ENCODE results near the gene SS18L1.

The SS18L1 gene

DNA sequence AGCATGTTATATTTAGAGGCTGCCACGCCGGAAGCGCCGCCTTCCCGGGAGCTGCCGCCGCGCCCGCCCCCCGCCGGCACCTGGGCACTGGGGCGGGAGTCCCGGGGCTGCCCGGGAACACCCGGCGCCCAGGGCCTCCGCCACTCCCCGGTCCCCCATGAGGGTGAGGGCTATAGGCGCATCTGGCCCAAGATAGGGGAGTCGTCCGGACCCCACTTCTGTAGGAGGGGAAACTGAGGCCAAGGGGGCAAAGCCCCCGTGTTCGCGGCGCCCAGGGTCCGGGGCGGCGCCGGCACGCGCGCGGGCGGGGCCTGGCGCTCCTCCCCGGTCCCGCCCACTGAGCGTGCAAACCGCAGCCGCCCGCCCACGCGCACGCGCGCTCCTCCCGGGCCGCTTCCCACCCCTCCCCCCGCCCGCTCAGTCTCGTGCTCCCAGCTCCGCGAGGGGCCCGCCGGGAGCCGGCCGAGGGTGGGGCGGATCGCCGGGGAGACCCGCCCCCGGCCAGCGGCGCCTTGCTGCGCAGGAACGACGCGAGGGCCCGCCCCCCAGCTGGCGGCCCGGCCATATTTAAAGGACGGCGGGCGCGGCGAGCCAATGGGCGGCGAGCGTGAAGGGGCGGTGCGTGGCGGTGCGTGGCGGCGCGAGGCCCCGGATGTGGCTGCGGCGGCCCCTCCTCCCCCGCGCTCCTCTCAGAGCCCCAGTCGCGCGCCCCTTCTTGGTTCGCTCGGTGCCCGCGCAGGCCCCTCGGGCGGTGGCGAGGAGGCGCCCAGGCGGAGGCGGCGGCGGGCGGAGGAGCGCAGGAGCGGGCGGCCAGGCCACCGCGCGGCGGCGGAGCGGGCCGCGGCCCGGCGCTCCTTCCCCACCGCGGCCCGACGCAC lies 21.6 kb upstream of the SS18L1 start, which contains the start of gene LSM14B:
TSS of gene LSM14B (plus strand) at position 700 of the 878 bp plus-strand sequence. CDS start 192 bp downstream, outside the sequence.
- H3K9ac ChIP-seq, result peak within 1 kb of the TSS; percentile 59
- peak within 1 kb of the TSS; percentile 93 for H3K4me2 ChIP-seq
- peaks cover 34% of the 10 kb centered on the region; the same call in 1 of the 2 replicates for H3K27me3 ChIP-seq (ENCODE audit: insufficient read depth, low read depth)
- peaks cover 11% of the 10 kb centered on the region for H3K4me1 ChIP-seq (ENCODE audit: low read depth, poor library complexity, severe bottlenecking)
- H3K27ac ChIP-seq, result peak within 1 kb of the TSS; percentile 54
- H3K4me3 ChIP-seq (IDR thresholded peaks at IDR 0.05; ENCODE audit: insufficient read depth, low read depth, low read length), result no peak within 1 kb of the TSS
- H3K36me3 ChIP-seq (ENCODE audit: insufficient read depth), result peaks cover 6% of the 10 kb centered on the region; the same call in 1 of the 2 replicates
- TF ChIP-seq, protein P1, sequence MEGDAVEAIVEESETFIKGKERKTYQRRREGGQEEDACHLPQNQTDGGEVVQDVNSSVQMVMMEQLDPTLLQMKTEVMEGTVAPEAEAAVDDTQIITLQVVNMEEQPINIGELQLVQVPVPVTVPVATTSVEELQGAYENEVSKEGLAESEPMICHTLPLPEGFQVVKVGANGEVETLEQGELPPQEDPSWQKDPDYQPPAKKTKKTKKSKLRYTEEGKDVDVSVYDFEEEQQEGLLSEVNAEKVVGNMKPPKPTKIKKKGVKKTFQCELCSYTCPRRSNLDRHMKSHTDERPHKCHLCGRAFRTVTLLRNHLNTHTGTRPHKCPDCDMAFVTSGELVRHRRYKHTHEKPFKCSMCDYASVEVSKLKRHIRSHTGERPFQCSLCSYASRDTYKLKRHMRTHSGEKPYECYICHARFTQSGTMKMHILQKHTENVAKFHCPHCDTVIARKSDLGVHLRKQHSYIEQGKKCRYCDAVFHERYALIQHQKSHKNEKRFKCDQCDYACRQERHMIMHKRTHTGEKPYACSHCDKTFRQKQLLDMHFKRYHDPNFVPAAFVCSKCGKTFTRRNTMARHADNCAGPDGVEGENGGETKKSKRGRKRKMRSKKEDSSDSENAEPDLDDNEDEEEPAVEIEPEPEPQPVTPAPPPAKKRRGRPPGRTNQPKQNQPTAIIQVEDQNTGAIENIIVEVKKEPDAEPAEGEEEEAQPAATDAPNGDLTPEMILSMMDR (conservative IDR thresholded peaks at IDR 0.05; ENCODE audit: low read depth, low read length), result no peak
- 0 out of 2 replicates have a peak, but pooled peaks cover 5% of the 10 kb centered on the region for H4K20me1 ChIP-seq (ENCODE audit: insufficient read depth)
- H2AFZ ChIP-seq (ENCODE audit: low read depth), result peak within 1 kb of the TSS; percentile 74
- H3K79me2 ChIP-seq (ENCODE audit: insufficient read depth, low read depth), result peaks cover 21% of the 10 kb centered on the region

DNA sequence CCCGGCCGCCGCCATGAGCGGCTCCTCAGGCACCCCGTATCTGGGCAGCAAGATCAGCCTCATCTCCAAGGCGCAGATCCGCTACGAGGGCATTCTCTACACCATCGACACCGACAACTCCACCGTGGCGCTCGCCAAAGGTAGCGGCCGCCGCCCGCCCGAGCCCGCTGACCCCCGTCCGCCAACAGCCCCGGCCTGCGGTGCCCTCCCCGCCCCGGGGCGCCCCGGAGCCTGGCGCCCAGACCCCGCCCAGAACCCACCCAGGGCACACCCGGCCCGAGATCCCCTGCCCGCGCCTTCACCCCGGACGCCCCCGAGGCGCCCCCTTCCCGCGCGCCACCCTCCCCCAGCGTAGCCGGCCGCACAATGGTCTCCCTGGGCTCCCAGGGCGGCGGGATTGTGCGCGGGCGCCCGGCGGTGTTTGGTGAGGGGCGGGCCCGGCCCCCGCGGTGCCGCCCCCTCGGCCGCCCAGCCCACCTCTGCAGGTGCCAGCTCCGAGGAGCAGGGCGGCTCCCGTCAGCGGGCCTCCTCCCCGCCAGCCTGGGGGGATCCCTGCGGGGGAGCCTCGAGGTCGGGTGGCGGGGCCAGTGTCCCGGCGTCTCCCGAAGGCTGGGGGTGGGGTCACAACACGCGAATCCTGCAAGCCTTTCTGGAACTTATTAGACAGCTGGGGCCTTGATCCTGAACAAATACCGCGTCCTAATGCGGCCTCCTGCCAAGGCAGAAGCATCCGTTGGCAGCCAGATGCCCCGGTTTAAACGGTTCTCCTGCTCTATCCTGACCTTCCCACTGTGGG lies 20.7 kb upstream of the SS18L1 start:
- H2AFZ ChIP-seq (ENCODE audit: low read depth), result peak overlapping the region; percentile 48; the same call in 1 of the 2 replicates
- H3K27ac ChIP-seq, result no peak overlapping the region
- peaks cover 26% of the 10 kb centered on the region; the same call in 1 of the 2 replicates for H3K27me3 ChIP-seq (ENCODE audit: insufficient read depth, low read depth)
- H3K36me3 ChIP-seq (ENCODE audit: insufficient read depth), result peaks cover 6% of the 10 kb centered on the region; the same call in 1 of the 2 replicates
- peaks cover 21% of the 10 kb centered on the region for H3K79me2 ChIP-seq (ENCODE audit: insufficient read depth, low read depth)
- 0 out of 2 replicates have a peak, but pooled peaks cover 5% of the 10 kb centered on the region for H4K20me1 ChIP-seq (ENCODE audit: insufficient read depth)
- peaks cover 11% of the 10 kb centered on the region for H3K4me1 ChIP-seq (ENCODE audit: low read depth, poor library complexity, severe bottlenecking)
- TF ChIP-seq, protein P1 (conservative IDR thresholded peaks at IDR 0.05; ENCODE audit: low read depth, low read length), result no peak
- H3K9ac ChIP-seq, result no peak overlapping the region
- peak overlapping the region; percentile 93 for H3K4me2 ChIP-seq
- no peak overlapping the region for H3K4me3 ChIP-seq (IDR thresholded peaks at IDR 0.05; ENCODE audit: insufficient read depth, low read depth, low read length)

DNA sequence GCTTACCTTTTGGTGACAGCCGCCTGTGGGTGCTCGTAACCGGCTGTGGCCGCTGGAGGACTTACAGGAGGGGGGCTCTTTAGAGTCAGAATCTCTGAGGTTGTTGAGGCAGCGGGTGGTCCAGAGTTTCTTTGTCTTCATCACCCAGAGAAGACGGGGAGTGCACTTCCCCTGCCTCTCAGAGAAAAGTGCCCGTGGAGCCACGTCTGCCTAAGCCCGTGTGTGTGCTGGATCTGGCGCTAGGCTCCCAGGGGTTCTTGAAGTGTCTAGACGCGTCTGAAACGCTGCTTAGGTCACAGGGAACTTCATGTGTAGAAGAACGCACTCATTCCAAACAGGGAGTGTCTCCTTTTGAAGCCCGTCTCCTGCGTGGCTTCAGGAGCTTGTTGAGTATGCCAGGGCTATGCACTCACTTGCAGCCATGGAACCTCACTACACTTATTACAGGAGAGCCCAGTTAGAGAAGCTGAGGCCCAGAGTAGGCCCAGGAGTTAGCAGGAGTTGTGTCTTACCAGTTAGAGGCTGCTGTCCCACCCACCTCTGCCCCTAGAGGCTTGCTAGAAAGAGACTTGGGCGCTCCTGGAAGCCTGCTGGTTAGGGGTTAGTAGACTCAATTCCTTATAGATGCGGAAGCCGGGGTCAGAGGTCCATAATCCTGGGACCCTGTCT lies 20.0 kb upstream of the SS18L1 start:
- H3K4me1 ChIP-seq (ENCODE audit: low read depth, poor library complexity, severe bottlenecking), result peaks cover 11% of the 10 kb centered on the region
- H3K36me3 ChIP-seq (ENCODE audit: insufficient read depth), result peaks cover 6% of the 10 kb centered on the region; the same call in 1 of the 2 replicates
- H3K27me3 ChIP-seq (ENCODE audit: insufficient read depth, low read depth), result peaks cover 18% of the 10 kb centered on the region; the same call in 1 of the 2 replicates
- H3K27ac ChIP-seq, result no peak overlapping the region
- H3K9ac ChIP-seq, result no peak overlapping the region
- no peak overlapping the region for H2AFZ ChIP-seq (ENCODE audit: low read depth)
- 0 out of 2 replicates have a peak, but pooled peaks cover 5% of the 10 kb centered on the region for H4K20me1 ChIP-seq (ENCODE audit: insufficient read depth)
- H3K4me3 ChIP-seq (IDR thresholded peaks at IDR 0.05; ENCODE audit: insufficient read depth, low read depth, low read length), result no peak overlapping the region
- peak overlapping the region; percentile 93 for H3K4me2 ChIP-seq
- peaks cover 21% of the 10 kb centered on the region for H3K79me2 ChIP-seq (ENCODE audit: insufficient read depth, low read depth)
- TF ChIP-seq, protein P1 (conservative IDR thresholded peaks at IDR 0.05; ENCODE audit: low read depth, low read length), result no peak

DNA sequence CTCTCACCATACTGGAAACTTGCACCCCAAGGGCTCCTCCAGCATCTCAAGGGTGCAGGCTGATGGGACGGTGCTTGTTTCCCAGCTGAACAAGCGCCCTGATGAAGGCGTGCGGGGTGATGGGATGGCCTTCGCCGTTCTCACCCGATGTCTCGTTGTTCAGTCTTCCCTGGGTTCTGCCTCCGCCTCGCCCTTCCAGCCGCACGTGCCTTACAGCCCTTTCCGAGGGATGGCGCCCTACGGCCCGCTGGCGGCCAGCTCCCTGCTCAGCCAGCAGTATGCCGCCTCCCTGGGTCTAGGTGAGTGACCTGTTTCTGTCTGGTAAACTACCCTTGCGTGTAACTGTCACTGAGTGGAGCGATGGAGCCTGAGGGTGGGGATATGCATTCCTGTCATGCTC lies 17.4 kb upstream of the SS18L1 start:
- TF ChIP-seq, protein P1 (conservative IDR thresholded peaks at IDR 0.05; ENCODE audit: low read depth, low read length), result no peak

More for the DNA sequence above, 17.4 kb upstream of the SS18L1 start:
- Histone ChIP-seq H4K20me1 (ENCODE audit: insufficient read depth) (0 out of 2 replicates have a peak, but pooled peaks cover 5% of the 10 kb centered on the region), H2AFZ (ENCODE audit: low read depth) (no peak overlapping the region), H3K27ac (no peak overlapping the region), H3K4me3 (IDR thresholded peaks at IDR 0.05; ENCODE audit: insufficient read depth, low read depth, low read length) (no peak overlapping the region), H3K27me3 (ENCODE audit: insufficient read depth, low read depth) (no peaks in the 10 kb centered on the region), H3K36me3 (ENCODE audit: insufficient read depth) (peaks cover 6% of the 10 kb centered on the region; the same call in 1 of the 2 replicates), H3K9ac (no peak overlapping the region), H3K4me2 (no peak overlapping the region), H3K79me2 (ENCODE audit: insufficient read depth, low read depth) (peaks cover 21% of the 10 kb centered on the region), H3K4me1 (ENCODE audit: low read depth, poor library complexity, severe bottlenecking) (peaks cover 9% of the 10 kb centered on the region)

Measured in KMS-11 (cell line).